GM21786 (cell line): ENCODE results near the gene TREH.
"Not testable (repeated sequence)": the region's sequence is repeated elsewhere in the genome, so short reads cannot be mapped to it uniquely, and the experiment has no call there.

Experiments used
- ATAC-seq: cut with Tn5 transposase; IDR thresholded peaks from one replicate; pipeline ENCODE4 v1.9.1; 2021; ENCODE audit not compliant: unreplicated experiment

Gene TREH, protein sequence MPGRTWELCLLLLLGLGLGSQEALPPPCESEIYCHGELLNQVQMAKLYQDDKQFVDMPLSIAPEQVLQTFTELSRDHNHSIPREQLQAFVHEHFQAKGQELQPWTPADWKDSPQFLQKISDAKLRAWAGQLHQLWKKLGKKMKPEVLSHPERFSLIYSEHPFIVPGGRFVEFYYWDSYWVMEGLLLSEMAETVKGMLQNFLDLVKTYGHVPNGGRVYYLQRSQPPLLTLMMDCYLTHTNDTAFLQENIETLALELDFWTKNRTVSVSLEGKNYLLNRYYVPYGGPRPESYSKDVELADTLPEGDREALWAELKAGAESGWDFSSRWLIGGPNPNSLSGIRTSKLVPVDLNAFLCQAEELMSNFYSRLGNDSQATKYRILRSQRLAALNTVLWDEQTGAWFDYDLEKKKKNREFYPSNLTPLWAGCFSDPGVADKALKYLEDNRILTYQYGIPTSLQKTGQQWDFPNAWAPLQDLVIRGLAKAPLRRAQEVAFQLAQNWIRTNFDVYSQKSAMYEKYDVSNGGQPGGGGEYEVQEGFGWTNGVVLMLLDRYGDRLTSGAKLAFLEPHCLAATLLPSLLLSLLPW

DNA sequence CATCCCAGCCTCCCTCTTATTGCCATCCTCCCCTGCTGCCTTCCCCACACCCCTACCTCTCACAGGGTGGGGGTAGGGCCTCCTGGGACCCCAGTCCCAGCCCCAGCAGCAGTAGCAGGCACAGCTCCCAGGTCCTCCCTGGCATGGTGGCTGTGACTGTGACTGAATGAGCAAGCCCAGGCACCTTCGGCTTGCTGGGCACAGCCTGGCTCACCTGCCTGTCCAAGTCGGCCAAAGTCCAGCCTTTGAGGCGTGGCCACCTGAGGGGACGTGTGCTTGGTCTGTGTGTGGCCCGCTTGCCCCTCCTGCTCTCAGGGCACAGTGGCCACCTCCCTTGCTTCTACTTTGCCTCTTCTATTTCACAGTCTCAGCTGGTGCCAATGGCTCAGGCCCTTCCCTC, at the start of gene TREH:
Gene TREH, minus strand, starts transcription at position 168 of the 400 bp plus-strand sequence. Its CDS starts 23 bp downstream, at position 145.
- no peak for ATAC-seq

DNA sequence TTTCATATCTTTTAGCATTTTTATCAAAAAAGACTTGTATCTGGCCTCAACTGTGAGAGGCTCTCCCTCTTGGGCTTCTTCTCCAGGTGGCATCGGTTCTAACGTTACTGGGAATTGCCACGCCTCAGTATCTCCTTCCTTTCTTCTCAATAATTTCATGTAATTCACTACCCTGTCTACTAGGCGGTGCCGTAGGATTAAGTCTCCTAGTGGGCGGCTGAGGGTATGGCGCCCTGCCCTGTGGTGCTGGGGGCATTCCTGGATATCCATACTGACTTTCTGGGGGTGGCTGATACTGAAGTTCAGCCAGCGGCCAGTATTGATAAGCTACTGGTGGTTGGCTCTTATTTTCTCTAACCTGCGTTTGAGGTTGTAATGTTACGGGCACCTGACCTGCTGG, 48.7 kb upstream of the TREH start:
- ATAC-seq = not testable (repeated sequence)

DNA sequence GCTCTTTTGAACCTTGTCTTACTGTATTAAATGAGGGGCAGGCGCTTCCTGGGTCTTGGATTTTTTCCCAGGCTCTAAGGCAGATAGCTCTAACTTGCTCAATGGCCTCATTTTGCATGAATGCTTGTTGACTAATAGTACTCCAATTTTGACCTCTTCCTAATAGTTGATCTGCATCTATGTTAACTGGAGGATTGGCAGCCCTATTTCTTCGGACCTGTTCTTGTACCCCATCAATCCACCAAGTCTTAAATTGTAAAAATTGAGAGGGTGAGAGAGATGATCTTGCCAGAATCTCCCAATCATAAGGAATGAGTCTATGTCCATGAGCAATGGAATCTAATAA, 48.2 kb upstream of the TREH start:
- ATAC-seq = not testable (repeated sequence)

DNA sequence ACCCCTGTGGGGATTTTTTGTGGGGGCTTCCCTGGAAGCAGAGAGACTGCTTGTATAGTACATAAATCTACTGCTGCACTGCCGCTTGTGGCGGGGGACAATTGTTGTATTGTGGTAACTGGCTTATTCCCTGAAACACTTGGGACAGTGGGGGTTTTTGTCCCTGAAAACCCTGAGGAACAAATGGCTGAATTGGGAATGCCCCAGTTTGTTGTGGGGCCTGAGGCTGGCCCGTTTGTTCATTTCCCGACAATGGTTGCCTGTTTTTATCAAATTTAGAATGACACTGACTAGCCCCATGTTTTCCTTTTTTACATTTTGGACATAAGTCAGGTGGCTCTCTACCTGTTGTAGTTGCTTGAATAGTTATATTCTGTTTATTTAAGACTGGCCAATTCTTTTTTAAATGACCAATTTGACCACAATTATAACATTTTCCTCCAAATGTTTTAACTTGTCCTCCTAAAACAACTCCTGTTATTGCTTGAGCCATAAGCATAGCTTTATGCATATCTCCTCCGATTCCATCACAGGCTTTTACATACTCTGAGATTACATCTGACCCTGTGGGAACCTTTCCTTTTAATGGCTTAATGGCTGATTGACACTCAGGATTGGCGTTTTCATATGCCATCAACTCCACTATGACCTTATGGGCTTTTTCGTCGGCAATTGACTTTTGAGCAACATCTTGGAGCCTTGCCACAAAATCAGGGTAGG, 47.7 kb upstream of the TREH start:
- not testable (repeated sequence) for ATAC-seq

DNA sequence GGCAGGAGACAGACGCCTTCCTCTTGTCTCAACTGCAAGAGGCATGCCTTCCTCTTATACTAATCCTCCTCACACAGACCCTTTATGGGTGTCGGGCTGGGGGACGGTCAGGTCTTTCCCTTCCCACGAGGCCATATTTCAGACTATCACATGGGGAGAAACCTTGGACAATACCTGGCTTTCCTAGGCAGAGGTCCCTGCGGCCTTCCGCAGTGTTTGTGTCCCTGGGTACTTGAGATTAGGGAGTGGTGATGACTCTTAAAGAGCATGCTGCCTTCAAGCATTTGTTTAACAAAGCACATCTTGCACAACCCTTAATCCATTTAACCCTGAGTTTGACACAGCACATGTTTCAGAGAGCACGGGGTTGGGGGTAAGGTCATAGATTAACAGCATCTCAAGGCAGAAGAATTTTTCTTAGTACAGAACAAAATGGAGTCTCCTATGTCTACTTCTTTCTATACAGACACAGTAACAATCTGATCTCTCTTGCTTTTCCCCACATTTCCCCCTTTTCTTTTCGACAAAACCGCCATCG, 42.1 kb upstream of the TREH start:
- ATAC-seq = not testable (repeated sequence)

DNA sequence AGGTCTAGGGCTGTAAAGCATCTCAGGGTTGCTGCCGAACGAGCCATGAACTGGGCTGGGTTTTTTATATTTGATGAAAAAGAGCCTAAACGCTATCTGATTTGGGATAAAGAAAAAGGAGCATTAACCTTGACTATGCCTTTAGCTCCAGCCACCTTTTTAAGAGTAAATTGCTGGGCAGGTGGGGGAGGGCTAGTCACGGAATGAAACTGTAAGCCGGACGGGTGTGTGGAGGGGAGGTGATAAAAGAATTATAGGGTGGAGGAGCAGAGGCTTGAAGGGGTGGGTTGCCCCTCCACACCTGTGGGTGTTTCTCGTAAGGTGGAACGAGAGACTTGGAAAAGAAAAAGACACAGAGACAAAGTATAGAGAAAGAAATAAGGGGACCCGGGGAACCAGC, 41.3 kb upstream of the TREH start:
- ATAC-seq = not testable (repeated sequence)

DNA sequence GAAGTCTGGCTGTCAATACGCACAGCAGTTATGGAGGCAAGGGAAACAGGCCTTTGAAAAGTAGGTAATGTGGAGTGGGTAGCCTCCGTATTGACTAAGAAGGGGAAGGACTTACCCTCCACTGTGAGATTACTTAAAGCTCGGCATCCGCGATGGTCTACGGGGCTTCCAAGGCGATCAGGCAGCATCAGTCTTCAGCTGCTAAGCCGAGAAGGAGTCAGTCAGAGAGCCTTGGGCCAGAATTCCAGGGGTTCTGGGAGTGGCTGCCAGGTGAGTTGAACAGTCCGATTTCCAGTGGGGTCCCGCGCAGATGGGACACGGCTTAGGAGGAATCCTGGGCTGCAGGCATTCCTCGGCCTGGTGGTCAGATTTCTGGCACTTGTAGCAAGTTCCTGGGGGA, 40.6 kb upstream of the TREH start:
- ATAC-seq = not testable (repeated sequence)

DNA sequence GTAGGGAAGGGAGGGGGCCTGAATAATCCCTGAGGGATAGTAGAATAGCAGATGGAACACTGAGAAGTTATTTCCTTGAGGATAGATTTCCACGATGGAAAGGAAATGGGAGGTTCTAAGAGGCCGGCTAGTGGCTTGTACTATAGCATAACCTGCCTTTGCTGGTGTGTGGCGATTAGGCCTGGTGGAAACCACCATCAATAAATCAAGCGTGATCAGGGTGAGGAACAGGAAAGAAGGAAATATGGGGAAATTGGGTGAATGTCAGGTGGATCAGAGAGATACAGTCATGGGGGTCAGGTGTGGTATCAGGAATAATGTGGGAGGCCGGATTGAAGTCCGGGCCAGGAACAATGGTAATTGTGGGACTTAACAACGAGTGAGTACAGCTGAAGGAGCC, 39.1 kb upstream of the TREH start:
- ATAC-seq = not testable (repeated sequence)

DNA sequence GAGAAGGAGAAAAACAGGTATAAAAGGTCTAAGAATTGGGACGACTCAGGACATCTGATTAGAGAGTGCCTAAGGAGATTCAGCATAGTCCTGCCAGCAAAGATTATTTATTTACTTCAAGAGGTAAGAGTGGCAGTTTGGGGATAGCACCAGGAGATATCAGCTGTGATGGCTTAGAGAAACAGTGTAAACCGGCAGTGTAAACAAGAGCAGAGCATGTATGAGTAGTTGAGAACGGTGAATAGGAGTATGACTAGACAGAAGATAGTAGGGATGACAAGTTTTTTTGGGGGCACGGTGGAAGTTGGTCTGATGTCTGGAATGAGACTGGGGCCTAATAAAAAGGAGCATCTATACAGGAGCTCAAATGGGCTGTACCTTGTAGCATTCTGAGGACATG, 38.3 kb upstream of the TREH start:
- ATAC-seq = not testable (repeated sequence)

DNA sequence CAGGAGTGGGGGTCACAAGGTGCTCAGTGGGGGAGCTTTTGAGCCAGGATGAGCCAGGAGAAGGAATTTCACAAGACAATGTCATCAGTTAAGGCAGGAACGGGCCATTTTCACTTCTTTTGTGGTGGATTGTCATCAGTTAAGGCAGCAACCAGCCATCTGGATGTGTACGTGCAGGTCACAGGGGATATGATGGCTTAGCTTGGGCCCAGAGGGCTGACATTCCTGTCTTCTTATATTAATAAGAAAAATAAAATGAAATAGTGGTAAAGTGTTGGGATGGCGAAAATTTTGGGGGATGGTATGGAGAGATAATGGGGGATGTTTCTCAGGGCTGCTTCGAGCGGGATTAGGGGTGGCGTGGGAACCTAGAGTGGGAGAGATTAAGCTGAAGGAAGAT, 37.8 kb upstream of the TREH start:
- ATAC-seq = not testable (repeated sequence)

GRCh38 chr11:118715837-118716260, 36.4 kb upstream of the TREH start:
- ATAC-seq = no peak

- no peak for ATAC-seq
Observed at GRCh38 chr11:118715245-118715831, 35.9 kb upstream of the TREH start.

DNA sequence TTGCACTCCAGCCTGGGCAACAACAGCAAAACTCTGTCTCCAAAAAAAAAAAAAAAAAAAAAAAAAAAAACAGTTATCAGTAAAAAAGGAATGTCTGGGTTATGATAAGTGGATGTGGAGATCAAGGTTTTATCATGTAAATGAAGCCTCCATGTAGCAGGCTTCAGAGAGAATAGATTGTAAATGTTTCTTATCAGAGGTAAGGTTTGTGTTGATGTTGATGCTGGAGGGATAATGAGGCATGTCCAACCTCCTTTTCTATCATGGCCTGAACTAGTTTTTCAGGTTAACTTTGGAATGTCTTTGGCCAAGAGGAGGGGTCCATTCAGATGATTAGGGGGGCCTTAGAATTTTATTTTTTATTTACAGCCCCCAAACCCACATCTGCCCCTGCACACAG, 35.4 kb upstream of the TREH start:
- no peak for ATAC-seq

GRCh38 chr11:118714416-118714815, 35.0 kb upstream of the TREH start:
- not testable (repeated sequence) for ATAC-seq

DNA sequence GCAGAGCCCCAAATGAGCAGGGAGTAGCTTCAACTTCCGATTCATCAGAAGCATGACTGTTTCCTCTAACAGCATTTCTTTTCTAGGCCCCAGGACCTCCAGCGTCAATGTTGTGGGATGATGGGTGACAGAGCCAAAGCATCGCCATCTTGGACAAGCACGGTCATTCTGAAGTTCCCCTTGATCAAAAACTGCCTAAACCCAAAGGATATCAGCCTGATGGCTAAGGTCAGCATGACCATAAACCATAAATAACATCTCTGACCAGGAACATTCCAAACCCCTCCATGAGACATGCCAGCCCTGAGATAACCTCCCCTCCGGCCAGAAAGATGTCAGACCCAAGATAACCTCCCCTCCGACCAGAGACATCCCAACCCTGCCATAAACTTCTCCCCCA, 28.8 kb upstream of the TREH start:
- ATAC-seq = no peak

DNA sequence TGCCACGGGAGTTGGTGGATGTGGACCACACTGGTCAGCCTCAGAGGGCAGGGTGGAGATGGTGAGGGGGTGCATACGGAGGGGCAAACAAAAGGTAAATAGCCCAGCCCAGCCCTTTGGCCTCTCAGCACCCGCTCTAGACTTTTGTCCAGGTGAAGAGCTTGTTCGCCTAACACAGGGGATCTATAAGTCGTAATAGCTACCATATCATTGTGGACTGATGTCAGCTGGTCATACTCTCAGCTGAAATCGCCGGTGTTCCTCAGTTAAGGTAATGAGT, 27.0 kb upstream of the TREH start:
- no peak for ATAC-seq

GRCh38 chr11:118705791-118706545, 26.5 kb upstream of the TREH start:
- ATAC-seq = no peak

GRCh38 chr11:118705111-118705741, 25.8 kb upstream of the TREH start:
- ATAC-seq = no peak

DNA sequence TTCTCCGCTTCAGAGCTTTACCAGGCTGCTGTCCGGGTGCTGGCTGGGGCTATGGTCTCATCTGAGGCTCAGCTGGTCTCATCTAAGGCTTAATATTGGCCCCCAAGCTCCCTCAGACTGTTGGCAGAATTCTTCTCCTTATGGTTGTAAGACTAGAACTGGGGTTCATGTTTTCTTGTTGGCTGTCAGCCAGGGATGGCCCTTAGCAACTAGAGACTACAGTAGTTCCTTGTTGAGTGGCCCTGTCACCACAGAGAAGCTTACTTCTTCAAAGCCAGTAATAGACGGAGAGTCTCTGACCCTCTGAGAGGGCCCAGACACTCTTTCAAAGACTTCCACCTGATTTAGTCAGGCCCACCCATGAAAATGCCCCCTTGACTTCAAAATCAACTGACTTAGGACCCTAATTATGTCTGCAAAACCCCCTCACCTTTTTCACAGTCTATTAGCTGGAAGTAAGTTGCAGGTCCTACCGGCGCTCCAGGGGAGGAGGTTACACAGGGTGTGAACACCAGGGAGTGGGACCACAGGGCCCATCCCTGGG, 24.2 kb upstream of the TREH start:
- no peak for ATAC-seq
